HT1080 (cell line): ENCODE results near the gene NSUN4. TPM values are rescaled to one million over a fixed set of nuclear protein-coding genes. Genes with fewer than 3 reads are reported as not detected.
"Not testable (repeated sequence)": the region's sequence is repeated elsewhere in the genome, so short reads cannot be mapped to it uniquely, and the experiment has no call there.

Experiments
- DNase-seq: peaks from one replicate; pipeline ENCODE4 v3.0.0-alpha.2; 2015; ENCODE audit warnings: low read depth
- total RNA-seq: library from RNA; depleted of rRNA; stranded (reverse); fragments of >200 nt; shearing (Covaris generic); gene quantifications from 2 replicates; pipeline ENCODE4 v1.2.3, GENCODE V29; 2014

NSUN4 gene
- total RNA-seq, 1 experiment from 2014 or later = 19.8 TPM

DNA sequence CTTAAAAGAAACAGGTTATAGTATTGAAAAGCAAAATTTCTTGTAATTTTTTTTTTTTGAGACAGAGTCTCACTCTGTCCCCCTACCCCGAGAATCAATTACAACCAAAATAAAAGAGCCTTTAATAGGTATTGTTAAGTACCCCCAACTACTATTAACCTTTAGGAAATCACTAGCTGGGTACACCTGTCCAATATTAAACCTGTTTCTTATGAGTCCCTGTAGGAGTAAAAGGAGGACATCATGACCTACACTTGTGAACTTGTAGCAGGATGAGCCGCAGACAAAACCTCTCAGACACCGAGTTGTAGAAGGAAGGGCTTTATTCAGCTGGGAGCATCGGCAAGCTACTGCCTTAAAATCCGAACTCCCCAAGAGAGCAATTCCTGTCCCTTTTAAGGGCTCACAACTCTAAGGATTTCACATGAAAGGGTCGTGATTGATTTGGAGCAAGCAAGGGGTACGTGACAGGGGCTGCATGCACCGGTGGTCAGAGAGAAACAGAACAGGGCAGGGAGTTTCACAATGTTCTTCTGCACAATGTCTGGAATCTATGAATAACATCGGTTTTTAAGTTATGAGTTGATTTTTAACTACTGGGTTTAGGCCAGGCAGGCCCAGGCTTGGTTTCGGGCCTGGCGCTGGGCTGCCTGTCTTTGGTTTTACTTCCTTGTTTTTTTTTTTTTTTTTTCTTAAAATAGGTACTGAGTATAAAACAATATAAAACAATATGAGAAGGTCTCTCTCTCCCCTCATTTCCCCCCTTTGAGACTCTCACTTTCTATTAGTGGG, 15.1 kb upstream of the NSUN4 start:
- DNase-seq = not testable (repeated sequence)

DNA sequence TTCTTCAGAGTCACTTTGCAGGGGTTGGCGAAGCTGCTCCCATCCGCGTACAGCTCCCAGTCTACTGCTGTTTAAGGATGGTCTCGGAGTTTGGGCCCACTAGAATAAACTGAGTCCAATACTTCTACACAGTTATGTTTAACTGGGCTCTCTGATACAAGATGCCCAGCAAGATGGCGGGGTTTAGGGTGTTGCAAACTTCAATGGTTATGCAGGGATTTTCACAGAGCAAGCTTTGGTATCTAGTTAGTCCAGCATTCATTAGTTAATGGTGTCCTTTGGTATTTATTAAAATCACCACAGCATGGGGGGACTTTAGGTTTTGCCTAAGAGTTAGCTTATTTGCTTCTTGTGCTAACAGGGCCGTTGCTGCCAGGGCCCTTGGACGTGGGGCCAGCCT, 12.4 kb upstream of the NSUN4 start:
- not testable (repeated sequence) for DNase-seq

DNA sequence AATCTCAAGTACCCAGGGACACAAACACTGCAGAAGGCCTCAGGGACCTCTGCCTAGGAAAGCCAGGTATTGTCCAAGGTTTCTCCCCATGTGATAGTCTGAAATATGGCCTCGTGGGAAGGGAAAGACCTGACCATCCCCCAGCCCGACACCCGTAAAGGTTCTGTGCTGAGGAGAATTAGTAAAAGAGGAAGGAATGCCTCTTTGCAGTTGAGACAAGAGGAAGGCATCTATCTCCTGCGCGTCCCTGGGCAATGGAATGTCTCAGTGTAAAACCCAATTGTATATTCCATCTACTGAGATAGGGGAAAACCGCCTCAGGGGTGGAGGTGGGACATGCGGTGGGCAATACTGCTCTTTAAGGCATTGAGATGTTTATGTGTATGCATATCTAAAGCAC, 10.8 kb upstream of the NSUN4 start:
- DNase-seq = not testable (repeated sequence)

DNA sequence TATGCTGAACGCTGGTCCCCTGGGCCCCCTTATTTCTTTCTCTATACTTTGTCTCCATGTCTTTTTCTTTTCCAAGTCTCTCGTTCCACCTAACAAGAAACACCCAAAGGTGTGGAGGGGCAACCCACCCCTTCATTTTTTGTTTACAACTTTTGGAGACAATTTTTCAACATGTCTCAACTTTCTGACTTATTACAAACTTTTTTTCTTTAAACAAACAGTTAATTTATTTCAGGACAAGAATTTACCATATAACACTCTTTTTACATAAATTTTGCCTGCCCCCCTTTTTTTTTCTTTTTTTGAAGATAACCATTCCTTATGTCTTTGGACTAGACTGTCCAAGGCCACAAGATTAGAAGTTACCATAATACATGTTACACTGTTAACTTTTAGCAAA, 10.2 kb upstream of the NSUN4 start:
- not testable (repeated sequence) for DNase-seq

DNA sequence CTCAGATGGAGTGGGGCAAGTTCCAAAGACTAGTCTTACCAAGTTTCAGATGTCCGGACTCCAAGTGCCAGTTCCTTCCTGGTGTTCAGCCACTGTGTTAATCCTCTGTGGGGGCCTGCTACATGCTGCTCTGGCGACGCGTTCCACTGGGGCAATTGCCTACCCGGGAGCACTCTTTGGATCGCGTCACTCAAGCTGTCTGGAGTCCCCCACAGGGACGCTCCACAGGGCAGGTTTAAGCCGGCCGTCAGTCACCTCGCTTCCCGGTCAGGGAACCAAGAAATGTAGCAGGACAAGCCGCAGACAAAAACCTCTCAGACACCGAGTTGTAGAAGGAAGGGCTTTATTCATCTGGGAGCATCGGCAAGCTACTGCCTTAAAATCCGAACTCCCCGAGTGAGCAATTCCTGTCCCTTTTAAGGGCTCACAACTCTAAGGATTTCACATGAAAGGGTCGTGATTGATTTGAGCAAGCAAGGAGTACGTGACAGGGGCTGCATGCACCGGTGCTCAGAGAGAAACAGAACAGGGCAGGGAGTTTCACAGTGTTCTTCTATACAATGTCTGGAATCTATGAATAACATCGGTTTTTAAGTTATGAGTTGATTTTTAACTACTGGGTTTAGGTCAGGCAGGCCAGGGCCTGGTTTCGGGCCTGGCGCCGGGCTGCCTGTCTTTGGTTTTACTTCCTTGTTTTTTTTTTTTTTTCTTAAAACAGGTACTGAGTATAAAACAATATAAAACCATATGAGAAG, 8.6 kb upstream of the NSUN4 start:
- not testable (repeated sequence) for DNase-seq

DNA sequence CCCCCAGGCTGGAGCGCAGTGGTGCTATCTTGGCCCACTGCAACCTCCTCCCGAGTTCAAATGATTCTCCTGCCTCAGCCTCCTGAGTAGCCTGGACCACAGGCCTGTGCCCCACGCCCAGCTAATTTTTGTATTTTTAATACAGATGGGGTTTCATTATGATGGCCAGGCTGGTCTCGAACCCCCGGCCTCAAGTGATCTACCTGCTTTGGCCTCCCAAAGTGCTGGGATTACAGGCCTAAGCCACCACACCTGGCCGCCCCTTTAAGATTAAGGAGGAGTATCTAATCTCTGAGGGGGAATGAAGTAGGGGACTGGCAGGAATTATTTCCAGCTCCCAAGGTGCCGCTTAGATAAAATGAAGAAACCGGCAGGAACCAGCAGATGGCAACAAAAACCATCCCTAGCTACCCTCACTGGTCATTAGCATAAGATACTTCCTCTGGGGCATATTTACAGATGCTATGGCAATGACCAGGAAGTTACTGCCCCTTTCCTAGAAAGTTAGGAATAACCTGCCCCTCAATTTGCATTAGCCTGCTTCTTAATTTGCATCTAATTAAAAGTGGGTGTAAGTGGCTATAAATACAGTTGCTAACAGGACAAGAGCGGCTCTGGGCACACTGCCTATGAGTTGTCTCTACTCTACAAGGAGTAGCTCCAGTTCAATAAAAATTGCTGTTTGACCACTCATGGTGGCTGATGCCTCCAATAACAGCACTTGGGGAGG, 7.1 kb upstream of the NSUN4 start:
- peak; percentile 62 for DNase-seq

DNA sequence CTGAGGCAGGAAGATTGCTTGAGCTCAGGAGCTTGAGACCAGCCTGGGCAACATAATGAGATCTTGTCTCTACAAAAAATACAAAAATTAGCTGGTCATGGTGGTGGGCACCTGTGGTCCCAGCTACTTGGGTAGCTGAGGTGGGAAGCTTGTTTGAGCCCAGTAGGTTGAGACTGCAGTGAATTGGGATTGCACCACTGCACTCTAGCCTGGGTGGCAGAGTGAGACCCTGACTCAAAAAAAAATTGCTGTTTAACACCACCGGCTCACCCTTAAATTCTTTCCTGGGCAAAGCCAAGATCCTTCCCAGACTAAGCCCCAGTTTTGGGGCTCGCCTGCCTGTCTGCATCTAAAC, 6.6 kb upstream of the NSUN4 start:
- DNase-seq = no peak

DNA sequence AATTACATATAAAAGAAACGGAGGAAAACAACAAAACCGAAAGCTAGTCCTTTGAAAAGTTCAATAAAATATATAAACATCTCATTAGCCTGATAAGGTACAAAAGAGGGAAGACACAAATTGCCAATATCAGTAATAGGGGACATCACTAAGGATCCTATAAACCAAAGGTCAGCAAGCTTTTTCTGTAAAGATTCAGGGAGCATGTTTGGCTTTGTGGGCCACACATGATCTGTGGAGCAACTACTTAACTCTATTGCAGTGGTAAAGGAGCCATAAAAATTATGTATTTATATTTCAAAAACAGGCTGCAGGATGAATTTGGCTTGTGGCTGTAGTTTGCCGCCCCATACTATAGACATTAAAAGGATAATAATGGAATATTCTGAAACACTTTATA, 5.5 kb upstream of the NSUN4 start:
- DNase-seq = no peak

DNA sequence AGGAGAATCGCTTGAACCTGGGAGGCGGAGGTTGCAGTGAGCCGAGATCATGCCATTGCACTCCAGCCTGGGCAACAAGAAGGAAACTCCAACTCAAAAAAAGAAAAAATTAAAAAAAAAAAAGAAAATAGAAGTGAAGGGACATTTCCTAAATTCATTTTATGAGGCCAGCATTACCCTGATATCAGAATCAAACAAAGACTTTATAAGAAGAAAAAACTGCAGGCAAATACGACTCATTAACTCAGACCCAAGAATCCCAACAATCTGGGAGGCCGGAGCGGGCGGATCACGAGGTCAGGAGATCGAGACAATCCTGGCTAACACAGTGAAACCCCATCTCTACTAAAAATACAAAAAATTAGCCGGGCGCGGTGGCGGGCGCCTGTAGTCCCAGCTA, 3.2 kb upstream of the NSUN4 start:
- DNase-seq = not testable (repeated sequence)

DNA sequence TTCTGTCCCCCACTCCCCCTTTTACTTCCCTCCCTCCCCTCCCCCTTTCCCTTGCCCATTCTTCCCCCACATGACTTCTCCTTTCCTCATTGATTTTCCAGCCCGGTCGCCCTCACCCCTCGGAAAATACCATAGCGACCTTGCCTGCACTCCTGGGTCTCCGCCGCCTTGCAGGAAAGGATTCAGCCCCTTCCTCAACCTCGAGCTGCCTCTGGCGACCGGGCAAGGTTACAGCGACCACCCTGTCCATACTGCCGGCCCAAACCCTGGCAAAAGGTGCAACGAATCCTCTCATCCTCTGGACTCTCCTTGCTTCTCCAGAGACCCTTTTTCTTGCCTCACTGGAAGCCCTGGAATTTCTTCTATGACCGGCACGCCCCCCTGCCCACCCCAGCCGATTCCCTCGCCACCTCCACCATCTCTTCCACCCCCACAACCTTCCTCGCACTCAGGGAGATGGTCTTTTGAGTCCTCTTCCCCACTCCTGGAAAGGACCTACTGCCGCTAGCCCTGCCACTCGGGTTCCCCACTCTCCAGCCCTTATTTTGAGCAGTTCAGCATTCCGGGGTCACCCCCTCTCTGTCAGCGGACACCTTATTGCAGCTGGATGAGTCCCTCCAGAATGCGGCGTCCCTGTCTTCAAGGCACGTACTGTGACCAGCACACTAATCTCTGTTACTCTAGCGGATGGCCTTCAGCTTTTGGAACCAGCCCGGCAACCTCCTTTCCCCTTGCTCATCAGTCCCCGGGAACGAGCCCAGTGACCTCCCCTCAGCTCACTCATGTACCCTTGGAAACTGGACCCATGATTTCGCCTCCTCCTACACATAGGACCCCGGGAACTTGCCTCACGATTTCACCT, 846 bp downstream of the NSUN4 start:
- no peak for DNase-seq

DNA sequence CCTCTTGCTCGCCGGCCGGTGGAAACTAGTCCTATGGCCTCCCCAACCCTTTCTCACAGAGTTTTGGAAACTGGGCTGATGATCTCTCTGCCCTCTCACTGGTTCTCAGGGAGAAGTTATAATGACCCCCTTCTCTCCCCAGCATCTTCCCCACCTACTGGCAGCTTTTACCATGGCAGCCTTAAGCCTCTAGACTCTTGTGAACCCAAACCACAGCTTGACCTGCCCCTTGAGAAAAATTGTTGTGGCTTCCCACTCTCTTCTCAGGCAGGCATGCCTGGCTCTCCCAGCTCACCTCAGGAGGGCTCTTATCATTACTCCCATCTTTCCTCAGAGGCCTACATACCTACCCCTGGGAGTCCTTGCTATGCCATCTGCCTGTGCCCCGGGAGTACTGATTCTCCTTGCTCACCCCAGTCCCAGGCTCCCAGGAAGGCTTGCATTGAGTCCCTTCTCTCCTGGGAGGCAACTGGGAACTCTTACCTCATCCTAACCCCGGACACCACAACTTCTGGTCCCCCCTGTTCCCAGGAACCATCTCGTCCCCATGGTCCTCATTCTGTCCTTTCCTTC, 1.6 kb downstream of the NSUN4 start:
- peak; percentile 55 for DNase-seq

DNA sequence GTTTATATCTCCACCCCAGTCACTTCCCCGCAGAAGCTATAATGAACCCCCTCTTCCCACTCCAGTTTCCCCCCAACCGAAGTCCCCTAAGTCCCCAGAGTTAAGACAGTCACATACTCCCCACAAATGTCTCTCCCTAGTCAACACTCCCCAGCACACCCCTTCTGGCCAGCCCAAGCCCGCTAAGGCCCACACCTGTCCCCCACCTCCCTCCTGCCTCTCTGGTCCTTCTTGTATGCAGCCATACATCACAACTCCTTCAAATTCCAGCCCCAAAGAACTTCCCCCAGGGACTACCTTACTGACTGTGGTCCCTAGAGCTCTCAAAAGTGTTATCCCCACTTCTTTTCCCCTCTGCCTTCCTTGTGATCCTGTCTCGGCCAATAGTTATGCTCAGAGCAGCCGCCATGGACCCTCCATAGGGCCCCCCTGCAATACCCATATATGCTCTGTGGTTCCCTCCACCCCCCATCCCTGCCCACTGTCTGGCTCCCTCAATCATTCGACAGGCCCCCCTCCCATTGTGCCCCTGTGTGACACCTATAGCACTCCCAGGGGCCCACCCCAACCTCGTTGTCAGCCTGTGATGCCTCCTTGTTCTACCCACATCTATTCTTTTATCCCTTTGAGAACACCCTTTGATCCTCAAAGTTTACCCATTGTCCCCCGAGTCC, 2.2 kb downstream of the NSUN4 start:
- no peak for DNase-seq

DNA sequence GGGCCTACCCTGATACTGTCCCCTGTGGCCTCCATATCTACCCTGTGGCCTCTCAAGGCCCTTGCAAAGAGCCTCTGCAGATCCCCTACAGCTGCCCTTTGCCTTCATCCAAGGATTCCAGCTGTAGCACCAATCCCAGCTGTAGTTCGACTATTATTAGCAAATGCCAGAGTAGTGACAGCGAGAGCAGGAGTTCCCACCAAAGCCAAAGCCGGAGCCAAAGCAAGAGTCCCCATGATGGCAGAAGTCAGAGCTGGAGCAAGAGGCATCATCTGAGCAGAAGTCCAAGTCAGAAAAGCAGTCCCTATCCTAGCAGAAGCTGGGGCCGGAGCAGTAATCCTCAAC, 2.7 kb downstream of the NSUN4 start:
- no peak for DNase-seq

DNA sequence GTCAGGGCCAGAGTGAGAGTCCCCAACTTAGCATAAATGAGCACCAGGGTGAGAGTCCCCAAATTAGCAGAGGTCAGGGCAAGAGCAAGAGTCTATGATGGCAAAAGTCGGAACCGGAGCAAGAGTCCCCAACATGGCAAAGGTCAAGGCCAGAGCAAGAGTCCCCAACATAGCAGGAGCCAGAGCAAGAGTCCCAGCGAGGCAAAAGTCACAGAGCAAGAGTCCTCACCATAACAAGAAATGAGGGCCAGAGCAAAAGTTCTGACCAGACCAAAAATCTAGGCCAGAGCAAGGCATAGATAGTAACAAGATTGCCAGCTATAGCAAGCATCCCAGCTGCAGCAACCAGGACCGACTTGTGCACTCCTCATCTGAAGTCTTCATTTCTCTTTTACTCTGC, 3.1 kb downstream of the NSUN4 start:
- no peak for DNase-seq

DNA sequence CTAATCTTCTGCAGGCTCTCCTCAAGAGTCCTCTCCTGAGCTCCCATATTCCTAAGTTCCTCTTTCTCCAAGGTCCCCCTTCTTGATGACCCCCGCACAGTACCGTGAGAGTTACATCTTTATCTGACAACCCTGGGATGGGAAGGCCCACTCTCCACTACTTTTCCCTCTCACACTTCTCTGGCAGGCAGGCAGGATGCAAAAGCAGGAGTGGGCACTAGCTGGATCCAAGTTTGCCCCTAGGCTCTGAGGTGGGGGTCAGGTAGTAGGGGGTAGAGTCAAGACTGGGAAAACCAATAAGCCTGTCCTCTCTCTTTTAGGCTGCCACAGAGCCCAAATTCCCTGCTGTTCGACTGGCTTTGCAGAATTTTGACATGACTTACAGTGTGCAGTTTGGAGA, 3.9 kb downstream of the NSUN4 start:
- no peak for DNase-seq

DNA sequence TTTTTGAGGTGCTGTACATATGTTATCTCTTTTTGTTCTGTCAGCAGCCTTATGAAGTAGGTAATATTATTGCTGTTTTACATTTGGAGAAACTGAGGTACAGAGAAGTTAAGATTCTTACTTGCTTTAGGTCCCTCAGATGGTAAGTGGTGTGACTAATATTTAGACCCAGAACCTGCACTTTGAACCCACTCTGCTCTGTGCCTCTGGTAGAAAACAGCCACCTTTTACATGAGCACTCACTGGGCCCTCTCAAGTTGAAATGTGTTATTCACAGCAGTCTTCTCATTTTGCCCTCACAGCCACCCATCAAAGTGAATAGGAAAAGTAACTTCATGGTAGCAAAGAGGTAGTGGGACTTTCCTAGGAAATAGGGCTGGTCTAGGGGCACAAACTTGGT, 4.7 kb downstream of the NSUN4 start:
- no peak for DNase-seq

DNA sequence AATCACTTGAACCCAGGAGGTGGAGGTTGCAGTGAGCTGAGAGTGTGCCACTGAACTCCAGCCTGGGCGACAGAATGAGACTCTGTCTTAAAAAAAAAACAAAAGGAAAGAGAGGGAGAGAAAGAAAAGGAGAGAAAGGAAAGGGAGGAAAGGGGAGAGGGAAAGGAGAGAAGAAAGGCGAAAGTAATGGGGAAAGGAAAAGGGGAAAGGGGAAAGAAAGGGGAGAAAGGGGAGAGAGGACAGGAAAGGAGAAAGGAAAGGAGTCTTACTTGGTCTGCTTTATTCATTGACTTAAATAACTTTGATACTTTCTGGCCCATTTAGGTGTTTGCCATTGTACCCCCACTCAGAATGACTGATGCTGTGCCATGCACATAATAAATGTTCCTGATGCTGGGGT, 11.8 kb downstream of the NSUN4 start:
- no peak for DNase-seq

DNA sequence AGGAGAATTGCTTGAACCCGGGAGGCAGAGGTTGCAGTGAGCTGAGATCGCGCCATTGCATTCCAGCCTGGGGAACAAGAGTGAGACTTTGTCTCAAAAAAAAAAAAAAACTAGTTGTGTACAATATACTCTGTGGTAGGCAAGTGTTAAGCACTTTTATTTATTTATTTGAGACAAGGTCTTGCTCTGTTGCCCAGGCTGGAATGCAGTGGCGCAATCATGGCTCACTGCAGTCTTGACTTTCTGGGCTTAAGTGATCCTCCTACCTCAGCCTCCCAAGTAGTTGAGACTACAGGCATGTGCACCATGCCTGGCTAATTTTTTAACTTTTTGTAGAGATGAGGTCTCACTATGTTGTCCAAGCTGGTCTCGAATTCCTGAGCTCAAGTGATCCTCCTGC, 15.3 kb downstream of the NSUN4 start:
- DNase-seq = not testable (repeated sequence)

DNA sequence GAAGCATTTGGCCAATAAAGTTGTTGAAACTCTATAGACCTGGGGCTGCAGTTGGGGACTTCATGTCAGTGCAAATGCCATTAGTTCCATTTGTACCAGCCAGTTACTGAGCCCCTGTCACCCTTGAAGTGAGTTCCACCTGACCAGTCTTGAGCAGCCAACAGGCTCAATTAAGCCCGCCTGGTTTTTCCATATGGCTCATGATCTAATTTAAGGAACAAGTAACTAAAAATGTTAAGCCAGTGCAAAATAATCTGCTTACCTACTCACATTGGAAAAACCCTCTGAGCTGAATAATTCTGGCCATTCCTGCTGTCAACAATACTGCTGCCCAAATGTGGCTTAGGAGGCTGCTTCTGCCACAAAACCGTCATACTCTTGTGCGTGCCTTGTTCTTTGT, 21.6 kb downstream of the NSUN4 start:
- DNase-seq = no peak

DNA sequence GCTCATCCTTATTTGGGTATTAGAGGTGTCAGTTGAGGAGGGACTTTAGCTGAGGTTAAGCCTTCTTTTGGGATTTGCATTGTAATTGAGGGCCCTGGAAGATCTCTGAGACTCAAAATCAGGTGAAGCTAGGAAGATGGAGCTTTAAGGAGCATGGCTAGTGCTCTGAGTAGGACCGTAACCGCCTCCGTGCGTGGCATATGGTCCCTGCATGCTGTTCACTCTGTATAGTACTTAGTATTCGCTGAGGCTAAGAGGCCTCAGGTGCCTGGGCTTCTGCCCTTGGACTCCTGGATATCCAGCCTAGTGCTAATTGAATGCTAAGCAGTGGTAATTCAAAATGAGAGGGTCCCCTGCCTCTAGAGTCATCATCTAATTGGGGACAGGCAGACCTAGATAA, 22.5 kb downstream of the NSUN4 start:
- no peak for DNase-seq

DNA sequence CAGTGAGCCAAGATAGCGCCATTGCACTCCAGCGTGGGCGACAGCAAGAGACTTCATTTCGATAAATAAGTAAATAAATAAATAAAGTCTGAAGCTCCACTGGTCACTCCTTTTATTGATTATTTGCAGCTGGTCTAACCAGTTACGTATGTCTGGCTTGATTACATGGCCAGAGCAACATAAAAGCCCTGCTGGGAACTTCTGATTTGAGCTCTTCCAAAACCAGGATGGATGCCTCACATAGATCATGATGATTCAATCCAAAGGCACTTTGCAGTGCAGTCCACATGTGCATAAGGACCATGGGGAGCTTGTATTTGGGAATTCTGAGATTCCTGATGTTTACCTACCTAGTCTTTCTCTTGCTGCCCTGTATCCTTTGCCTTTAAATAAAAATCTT, 24.0 kb downstream of the NSUN4 start:
- no peak for DNase-seq
